NCI-H2196 treated with DMSO at 0.1 percent for 48 hours (cell line): ENCODE measurements around the gene BNC2.

Experiments
- DNase-seq: peaks from one replicate; lab custom pipeline; 2025; ENCODE audit not compliant: unreplicated experiment; lab: John Stamatoyannopoulos, UW

The BNC2 gene

GRCh38 chr9:16610538-16610937 lies 259.9 kb downstream of the BNC2 start:
- DNase-seq: no peak

- no peak for DNase-seq
Measured at GRCh38 chr9:16608906-16609305, 261.6 kb downstream of the BNC2 start.

GRCh38 chr9:16602494-16602893 lies 268.0 kb downstream of the BNC2 start:
- no peak for DNase-seq

- no peak for DNase-seq
Measured at GRCh38 chr9:16601991-16602390, 268.5 kb downstream of the BNC2 start.

- no peak for DNase-seq
Measured at GRCh38 chr9:16598316-16598715, 272.2 kb downstream of the BNC2 start.

- DNase-seq: no peak
Measured at GRCh38 chr9:16597136-16597535, 273.3 kb downstream of the BNC2 start.

- DNase-seq: no peak
Measured at GRCh38 chr9:16595227-16595626, 275.2 kb downstream of the BNC2 start.

GRCh38 chr9:16594787-16595186 lies 275.7 kb downstream of the BNC2 start:
- no peak for DNase-seq

GRCh38 chr9:16593746-16594145 lies 276.7 kb downstream of the BNC2 start:
- no peak for DNase-seq

- DNase-seq: no peak
Measured at GRCh38 chr9:16591092-16591491, 279.4 kb downstream of the BNC2 start.

- DNase-seq: no peak
Measured at GRCh38 chr9:16585591-16585990, 284.9 kb downstream of the BNC2 start.

GRCh38 chr9:16579872-16580432 lies 290.5 kb downstream of the BNC2 start:
- DNase-seq: no peak

GRCh38 chr9:16575986-16576245 lies 294.6 kb downstream of the BNC2 start:
- DNase-seq: no peak

GRCh38 chr9:16575142-16575985 lies 295.1 kb downstream of the BNC2 start:
- no peak for DNase-seq

- no peak for DNase-seq
Measured at GRCh38 chr9:16572005-16572734, 298.3 kb downstream of the BNC2 start.

- DNase-seq: no peak
Measured at GRCh38 chr9:16571127-16571802, 299.2 kb downstream of the BNC2 start.

GRCh38 chr9:16563446-16563845 lies 307.0 kb downstream of the BNC2 start:
- no peak for DNase-seq

- no peak for DNase-seq
Measured at GRCh38 chr9:16561121-16561520, 309.3 kb downstream of the BNC2 start.

- peak; percentile 57 for DNase-seq
Measured at GRCh38 chr9:16559418-16560188, 310.9 kb downstream of the BNC2 start.

GRCh38 chr9:16555802-16556201 lies 314.7 kb downstream of the BNC2 start:
- DNase-seq: no peak
